Ascending aorta (tissue), 2 donors: Measurements from ENCODE around the gene SNRPA1. TPM values are rescaled to one million over a fixed set of nuclear protein-coding genes. Genes with fewer than 3 reads are reported as not detected.
"Not testable (repeated sequence)": the region's sequence is repeated elsewhere in the genome, so short reads cannot be mapped to it uniquely, and the experiment has no call there.

Experiments
- DNase-seq, 2 donors: peaks; one replicate each; pipeline ENCODE4 v3.0.0-alpha.2; 2019; ENCODE audit warnings: low spot score in 2 of 2
- H3K27ac ChIP-seq, 2 donors: fragments of 200-600 bp; sonication (generic); one replicate each; pipeline ENCODE4 v1.5.1; 2016 to 2017; ENCODE audit warnings: mild to moderate bottlenecking in 1 of 2
- H3K27me3 ChIP-seq: fragments of 200-600 bp; sonication (generic); one replicate; pipeline ENCODE4 v1.5.1; 2017
- H3K36me3 ChIP-seq, 2 donors: fragments of 200-600 bp; sonication (generic); one replicate each; pipeline ENCODE4 v1.5.1; 2016
- H3K4me1 ChIP-seq, 2 donors: fragments of 200-600 bp; sonication (generic); one replicate each; pipeline ENCODE4 v1.5.1; 2016 to 2017; ENCODE audit warnings: mild to moderate bottlenecking in 1 of 2
- H3K4me3 ChIP-seq, 2 donors: fragments of 200-600 bp; sonication (generic); one replicate each; pipeline ENCODE4 v1.5.1; 2016 to 2017; ENCODE audit warnings: mild to moderate bottlenecking in 1 of 2
- H3K9me3 ChIP-seq, 2 donors: fragments of 200-600 bp; sonication (generic); one replicate each; pipeline ENCODE4 v1.5.1; 2016
- CTCF ChIP-seq, 3 experiments: fragments of 200-600 bp in 2 of 3; fragments of 450-650 bp in 1 of 3; sonication (generic) in 2 of 3; IDR thresholded peaks; one replicate each; pipeline ENCODE4 v1.5.1; 2016 to 2019; ENCODE audit warnings: antibody characterized with exemption in 3 of 3, mild to moderate bottlenecking in 1 of 3, moderate library complexity in 1 of 3
- intact Hi-C: fragments of 100-400 bp; cut with DNase I; formaldehyde crosslinking; loops from one replicate; pipeline ENCODE4 v1.15.1; 2023
- total RNA-seq: library from RNA; depleted of rRNA; stranded (reverse); fragments of >200 nt; gene quantifications from one replicate; pipeline ENCODE4 v1.1.0, GENCODE V29; 2016

SNRPA1 gene
- total RNA-seq, 1 donor from 2014 or later: 17.8 TPM

GRCh38 chr15:101295607-101296161 is 636 bp upstream of the SNRPA1 start:
- no peaks in the 10 kb centered on the region for H3K9me3 ChIP-seq
- intact Hi-C loops: loop anchor here (1.0 to 5.0 kb wide), 4 partner anchors 18 to 427 kb away; partner anchors contain the start of genes SELENOS, TARS3 and TM2D3
- no peak for TF ChIP-seq CTCF (IDR thresholded peaks at IDR 0.05)
- H3K36me3 ChIP-seq: peaks cover 0 to 2% of the 10 kb centered on the region in 2 donors
- H3K4me3 ChIP-seq: peak overlapping the region; percentile 65 to 100
- peak overlapping the region; percentile 95 to 98 for H3K27ac ChIP-seq
- H3K27me3 ChIP-seq: no peaks in the 10 kb centered on the region
- peaks cover 3 to 13% of the 10 kb centered on the region in 2 donors for H3K4me1 ChIP-seq
- no peak for DNase-seq

DNA sequence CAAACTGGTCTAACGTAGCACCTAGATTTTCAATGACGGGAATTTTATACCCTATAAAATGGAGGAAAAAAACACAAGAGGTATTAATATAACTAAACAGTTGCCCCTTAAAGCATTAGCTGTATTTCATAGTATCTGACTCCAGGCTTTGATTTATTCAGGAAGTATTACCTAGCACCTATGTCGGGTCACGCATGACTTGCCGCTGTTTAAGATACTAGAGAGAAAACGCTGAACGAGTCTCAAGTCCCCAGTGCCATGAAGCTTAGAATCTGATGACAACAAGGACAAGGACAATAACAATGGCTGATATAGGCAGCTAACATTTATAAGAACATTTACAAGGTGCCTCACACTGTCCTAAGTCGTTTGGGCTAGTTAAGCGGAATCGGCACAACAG is 1.9 kb downstream of the SNRPA1 start:
- intact Hi-C loops: no loop called here
- peak overlapping the region; percentile 65 to 100 for H3K4me3 ChIP-seq
- H3K27ac ChIP-seq: no peak overlapping the region

DNA sequence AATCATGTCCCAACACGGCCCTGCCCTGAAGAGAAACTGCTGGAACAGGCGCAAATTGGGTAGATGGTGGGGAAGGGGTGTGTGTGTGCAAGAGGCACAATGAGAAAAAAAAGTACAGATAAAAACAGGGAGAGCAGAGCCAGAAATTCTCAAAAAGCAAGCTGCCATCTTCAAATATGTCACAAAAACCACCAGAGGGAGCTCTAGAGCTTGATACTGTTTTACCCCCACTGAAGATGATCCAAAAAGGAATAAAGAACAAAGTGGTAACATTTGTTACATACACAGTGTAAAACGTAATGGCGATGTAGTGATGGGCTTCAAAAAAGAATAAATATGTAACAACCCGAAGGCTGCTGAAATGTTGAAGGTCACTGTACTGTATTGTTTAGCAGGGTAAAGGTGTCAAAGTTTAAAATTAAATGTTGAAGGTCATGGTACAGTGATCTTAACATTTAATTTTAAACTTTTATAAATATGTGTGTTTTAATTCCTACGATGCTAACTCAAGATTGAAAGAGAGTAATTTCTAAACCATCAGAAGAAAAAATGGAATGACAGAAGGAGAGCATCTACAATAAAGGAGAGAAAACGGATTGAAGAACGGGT is 6.0 kb downstream of the SNRPA1 start:
- no peak for DNase-seq
- intact Hi-C loops: no loop called here
- peak; percentile 9 to 54 (median 34) for TF ChIP-seq CTCF (IDR thresholded peaks at IDR 0.05)
- no peak overlapping the region for H3K4me3 ChIP-seq
- H3K27ac ChIP-seq: no peak overlapping the region
- peaks cover 39 to 43% of the 10 kb centered on the region in 2 donors for H3K36me3 ChIP-seq
- H3K27me3 ChIP-seq: no peaks in the 10 kb centered on the region
- H3K9me3 ChIP-seq: no peaks in the 10 kb centered on the region
- peaks cover 3 to 7% of the 10 kb centered on the region in 2 donors for H3K4me1 ChIP-seq

More for the DNA sequence above, 1.9 kb downstream of the SNRPA1 start:
- Histone ChIP-seq H3K36me3 (peaks cover 4 to 14% of the 10 kb centered on the region in 2 donors), H3K4me1 (peaks cover 3 to 13% of the 10 kb centered on the region in 2 donors), H3K27me3 (no peaks in the 10 kb centered on the region), H3K9me3 (no peaks in the 10 kb centered on the region)
- DNase-seq: no peak
- TF ChIP-seq CTCF (IDR thresholded peaks at IDR 0.05): no peak

- H3K27me3 ChIP-seq, DNase-seq, H3K9me3 ChIP-seq, H3K4me1 ChIP-seq, intact Hi-C loops, H3K27ac ChIP-seq, H3K4me3 ChIP-seq: not testable (repeated sequence)
- peaks cover 56 to 59% of the 10 kb centered on the region in 2 donors for H3K36me3 ChIP-seq
Observed at GRCh38 chr15:101287342-101287741, 7.7 kb downstream of the SNRPA1 start.

DNA sequence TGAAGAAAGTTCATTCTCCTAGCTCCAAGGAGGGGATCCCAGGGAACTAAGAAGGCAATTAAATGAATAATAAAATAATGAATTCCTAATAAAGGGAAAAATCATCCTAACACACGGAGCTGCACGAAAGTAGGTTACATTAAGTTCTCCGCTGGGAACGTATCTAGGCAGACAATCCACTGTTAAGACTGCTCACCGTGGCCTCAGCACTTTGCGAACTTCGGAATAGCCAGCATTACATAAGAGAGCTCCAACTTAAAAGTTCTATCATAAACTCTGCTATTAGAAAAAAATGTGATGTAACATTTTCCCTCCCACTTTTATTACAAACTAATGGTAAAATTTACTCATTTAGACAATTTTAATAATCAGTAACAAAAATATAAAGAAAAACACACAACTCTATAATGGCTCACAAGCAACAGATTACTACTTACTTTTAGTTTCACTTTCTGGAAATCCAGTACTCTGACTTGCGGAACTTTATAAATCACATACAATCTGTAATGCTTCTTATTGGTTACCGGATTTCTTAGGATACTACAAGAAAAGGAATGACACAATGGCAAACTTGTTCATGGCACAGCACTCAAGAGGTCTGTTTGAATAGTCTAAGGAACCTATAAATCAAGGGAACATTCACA is 8.5 kb downstream of the SNRPA1 start:
- Histone ChIP-seq H3K27ac (no peak overlapping the region), H3K4me1 (no peaks in the 10 kb centered on the region), H3K36me3 (peaks cover 60 to 67% of the 10 kb centered on the region in 2 donors), H3K27me3 (no peaks in the 10 kb centered on the region), H3K9me3 (no peaks in the 10 kb centered on the region), H3K4me3 (no peak overlapping the region)
- intact Hi-C loops: no loop called here
- no peak for DNase-seq
- no peak for TF ChIP-seq CTCF (IDR thresholded peaks at IDR 0.05)

DNA sequence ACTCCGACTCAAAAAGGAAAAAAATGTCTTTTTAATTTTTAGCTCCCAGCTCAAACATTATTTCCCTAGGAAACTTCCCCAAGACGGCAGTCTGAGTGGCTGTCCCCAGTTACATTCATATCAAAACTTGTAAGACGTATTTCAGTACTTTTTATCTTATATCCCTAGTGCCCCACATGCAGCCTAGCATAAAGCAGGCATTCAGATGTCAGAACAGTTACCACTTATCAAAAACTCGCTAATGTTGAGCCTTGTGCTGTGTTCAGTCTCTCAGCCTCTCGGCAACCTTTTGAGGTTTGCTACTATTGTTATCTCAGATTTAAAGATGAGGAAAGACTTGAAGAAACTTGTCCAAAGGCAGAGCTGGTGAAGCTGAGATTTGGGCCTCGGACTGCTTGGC is 11.1 kb downstream of the SNRPA1 start:
- Histone ChIP-seq H3K27ac (no peak overlapping the region), H3K27me3 (no peaks in the 10 kb centered on the region), H3K36me3 (peaks cover 66 to 79% of the 10 kb centered on the region in 2 donors), H3K4me3 (no peak overlapping the region), H3K9me3 (no peaks in the 10 kb centered on the region), H3K4me1 (no peaks in the 10 kb centered on the region)
- TF ChIP-seq CTCF (IDR thresholded peaks at IDR 0.05): no peak
- intact Hi-C loops: no loop called here
- no peak for DNase-seq
